ENCODE measurements around the gene FAXC. TPM values are rescaled to one million over a fixed set of nuclear protein-coding genes. Genes with fewer than 3 reads are reported as not detected.

FAXC gene
- total RNA-seq, 4 donors from 2014 or later, result under 0.01 to 6.6 (median 2.1) TPM

DNA sequence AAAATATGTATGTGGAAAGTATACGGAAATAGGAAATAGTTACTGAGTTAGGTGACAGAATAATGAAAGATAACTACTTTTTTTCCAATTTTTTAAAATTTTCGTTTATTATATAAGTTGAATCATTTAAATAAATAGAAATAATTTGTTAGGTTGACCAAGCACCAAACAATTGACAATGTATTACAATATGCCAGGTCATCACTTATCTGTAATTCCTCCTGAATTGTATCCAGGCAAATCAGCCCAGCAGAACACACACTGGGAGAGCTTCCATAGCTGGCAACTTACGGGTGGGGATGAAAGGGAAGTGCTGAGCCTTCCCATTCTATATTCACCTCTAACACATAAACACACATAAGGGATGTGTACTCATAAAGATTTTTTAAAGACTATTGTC lies 40.7 kb downstream of the FAXC start:
- H3K4me1 ChIP-seq, result no peaks in the 10 kb centered on the region
- no peaks in the 10 kb centered on the region for H3K27me3 ChIP-seq
- TF ChIP-seq POLR2A (IDR thresholded peaks at IDR 0.05), result no peak
- TF ChIP-seq, protein P1, sequence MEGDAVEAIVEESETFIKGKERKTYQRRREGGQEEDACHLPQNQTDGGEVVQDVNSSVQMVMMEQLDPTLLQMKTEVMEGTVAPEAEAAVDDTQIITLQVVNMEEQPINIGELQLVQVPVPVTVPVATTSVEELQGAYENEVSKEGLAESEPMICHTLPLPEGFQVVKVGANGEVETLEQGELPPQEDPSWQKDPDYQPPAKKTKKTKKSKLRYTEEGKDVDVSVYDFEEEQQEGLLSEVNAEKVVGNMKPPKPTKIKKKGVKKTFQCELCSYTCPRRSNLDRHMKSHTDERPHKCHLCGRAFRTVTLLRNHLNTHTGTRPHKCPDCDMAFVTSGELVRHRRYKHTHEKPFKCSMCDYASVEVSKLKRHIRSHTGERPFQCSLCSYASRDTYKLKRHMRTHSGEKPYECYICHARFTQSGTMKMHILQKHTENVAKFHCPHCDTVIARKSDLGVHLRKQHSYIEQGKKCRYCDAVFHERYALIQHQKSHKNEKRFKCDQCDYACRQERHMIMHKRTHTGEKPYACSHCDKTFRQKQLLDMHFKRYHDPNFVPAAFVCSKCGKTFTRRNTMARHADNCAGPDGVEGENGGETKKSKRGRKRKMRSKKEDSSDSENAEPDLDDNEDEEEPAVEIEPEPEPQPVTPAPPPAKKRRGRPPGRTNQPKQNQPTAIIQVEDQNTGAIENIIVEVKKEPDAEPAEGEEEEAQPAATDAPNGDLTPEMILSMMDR (IDR thresholded peaks at IDR 0.05), result no peak
- no peak overlapping the region for H3K27ac ChIP-seq
- H3K4me3 ChIP-seq, result no peak overlapping the region
- no peaks in the 10 kb centered on the region for H3K9me3 ChIP-seq
- DNase-seq, result no peak
- no peaks in the 10 kb centered on the region for H3K36me3 ChIP-seq

DNA sequence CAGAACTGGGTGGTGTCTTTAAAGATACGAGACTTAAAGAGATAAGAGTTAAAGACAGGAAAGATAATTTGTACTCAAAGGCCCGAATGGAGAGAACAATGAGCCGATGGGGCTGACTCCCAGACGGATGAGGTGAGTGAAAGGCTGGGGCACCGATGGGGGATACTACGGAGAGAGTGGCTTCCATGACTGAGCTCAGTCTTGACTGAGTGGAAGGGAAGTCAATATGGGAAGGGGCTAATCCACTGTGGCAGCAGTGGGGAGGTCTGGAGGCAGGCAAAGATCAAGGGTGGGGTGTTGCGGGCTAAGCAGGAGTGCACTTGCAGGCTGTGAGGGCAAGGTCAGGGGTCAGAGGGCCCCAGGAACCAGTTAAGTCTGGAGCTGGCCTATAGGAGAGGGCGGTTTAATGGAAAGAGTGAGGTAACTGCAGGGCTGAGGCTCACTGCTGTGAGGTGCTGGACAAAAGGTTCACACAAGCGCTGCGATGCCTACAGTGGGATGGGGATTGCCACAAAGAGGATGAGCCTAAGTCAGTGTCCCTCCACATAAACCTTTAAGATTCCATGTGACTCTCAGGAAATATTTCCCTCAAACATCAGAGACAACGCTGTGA lies 42.1 kb downstream of the FAXC start:
- TF ChIP-seq, protein P1 (IDR thresholded peaks at IDR 0.05), result no peak
- TF ChIP-seq POLR2A (IDR thresholded peaks at IDR 0.05), result no peak
- H3K4me1 ChIP-seq, result no peaks in the 10 kb centered on the region
- H3K36me3 ChIP-seq, result no peaks in the 10 kb centered on the region
- H3K27me3 ChIP-seq, result no peaks in the 10 kb centered on the region
- no peaks in the 10 kb centered on the region for H3K9me3 ChIP-seq
- H3K27ac ChIP-seq, result no peak overlapping the region
- no peak overlapping the region for H3K4me3 ChIP-seq
- DNase-seq, result no peak

DNA sequence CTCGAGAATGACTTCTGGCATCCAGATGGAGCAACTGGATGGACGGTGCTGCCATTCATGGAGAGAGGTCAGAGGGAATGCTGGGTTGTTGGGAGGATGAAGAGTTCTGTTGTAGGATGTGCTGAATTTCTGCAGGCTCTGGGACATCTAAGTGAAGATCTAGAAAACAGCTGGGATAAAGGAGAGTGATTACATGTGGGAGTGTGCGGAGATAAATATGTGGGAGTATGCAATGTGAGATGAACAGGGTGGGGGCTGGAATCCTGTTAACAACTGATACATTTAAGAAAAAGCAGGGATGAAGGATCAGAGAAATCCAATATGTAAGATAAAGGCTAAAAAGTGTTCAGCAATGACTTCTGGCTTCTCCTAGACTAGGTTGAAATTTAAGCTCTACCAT lies 43.1 kb downstream of the FAXC start:
- TF ChIP-seq, protein P1 (IDR thresholded peaks at IDR 0.05), result no peak
- no peak for TF ChIP-seq POLR2A (IDR thresholded peaks at IDR 0.05)
- Histone ChIP-seq H3K27me3 (no peaks in the 10 kb centered on the region), H3K4me3 (no peak overlapping the region), H3K27ac (no peak overlapping the region), H3K4me1 (no peaks in the 10 kb centered on the region), H3K36me3 (no peaks in the 10 kb centered on the region), H3K9me3 (no peaks in the 10 kb centered on the region)
- no peak for DNase-seq

DNA sequence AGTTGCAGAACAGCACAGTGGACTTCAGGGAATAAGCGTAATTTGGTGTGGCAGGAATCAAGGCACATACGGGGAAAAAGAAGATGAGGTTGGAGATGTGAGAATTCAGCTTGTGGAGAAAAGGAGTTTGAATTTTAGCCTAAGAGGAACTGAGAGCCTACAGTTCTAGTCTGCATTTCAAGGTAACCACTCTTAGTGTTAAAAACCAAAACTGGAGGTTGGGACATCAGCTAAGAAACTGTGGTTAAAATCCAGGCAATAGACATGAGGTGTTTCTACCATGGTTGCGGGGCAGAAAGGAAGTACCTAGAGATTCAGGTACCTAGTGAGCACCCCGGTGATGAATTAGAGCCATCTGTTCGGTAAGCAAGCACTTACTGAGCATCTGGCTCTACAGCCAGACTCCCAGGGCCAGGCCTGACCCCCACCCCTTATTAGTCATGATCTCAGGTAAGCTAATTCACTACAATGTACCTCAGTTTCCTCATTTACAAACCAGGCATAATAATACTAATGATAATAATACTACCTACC lies 44.4 kb downstream of the FAXC start:
- no peak for DNase-seq
- H3K4me3 ChIP-seq, result no peak overlapping the region
- no peak for TF ChIP-seq POLR2A (IDR thresholded peaks at IDR 0.05)
- TF ChIP-seq, protein P1 (IDR thresholded peaks at IDR 0.05), result no peak
- no peaks in the 10 kb centered on the region for H3K4me1 ChIP-seq
- no peaks in the 10 kb centered on the region for H3K36me3 ChIP-seq
- H3K9me3 ChIP-seq, result no peaks in the 10 kb centered on the region
- H3K27ac ChIP-seq, result no peak overlapping the region
- no peaks in the 10 kb centered on the region for H3K27me3 ChIP-seq

DNA sequence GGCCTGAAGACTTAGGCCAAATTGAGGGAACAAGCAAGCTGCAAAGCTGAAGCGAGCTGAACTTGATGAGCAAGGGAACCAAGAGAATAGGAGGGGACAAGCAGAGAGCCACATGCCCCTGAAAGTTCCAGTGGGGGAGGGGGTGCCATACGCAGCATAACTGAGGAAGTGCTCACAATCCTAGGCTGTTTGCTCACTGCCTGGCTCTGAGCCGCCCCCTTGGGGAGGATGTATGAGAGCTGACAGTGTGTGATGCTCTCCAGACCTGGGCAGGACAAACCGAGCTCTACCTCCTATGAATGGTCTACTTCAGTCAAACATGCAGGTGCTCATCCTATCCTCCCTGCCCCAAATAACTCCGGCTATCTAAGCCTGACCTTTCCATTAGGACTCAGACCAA lies 52.1 kb downstream of the FAXC start:
- H3K27me3 ChIP-seq, result no peaks in the 10 kb centered on the region
- no peaks in the 10 kb centered on the region for H3K36me3 ChIP-seq
- TF ChIP-seq, protein P1 (IDR thresholded peaks at IDR 0.05), result no peak
- no peak for TF ChIP-seq POLR2A (IDR thresholded peaks at IDR 0.05)
- no peak overlapping the region for H3K27ac ChIP-seq
- H3K4me3 ChIP-seq, result no peak overlapping the region
- H3K4me1 ChIP-seq, result no peaks in the 10 kb centered on the region
- H3K9me3 ChIP-seq, result no peaks in the 10 kb centered on the region
- DNase-seq, result no peak
